OCI-LY7 (cell line): Measurements from ENCODE around the gene GCLC.

ENCODE experiments used
- EZH2phosphoT487 ChIP-seq: fragments of 200-600 bp; sonication (generic); IDR thresholded peaks from 2 replicates; pipeline ENCODE4 v1.6.1; 2018; ENCODE audit warnings: low read depth, borderline replicate concordance, mild to moderate bottlenecking, mixed run types, antibody characterized with exemption, low read length, moderate library complexity, mixed read lengths
- TF ChIP-seq, protein P1 (sequence below): fragments of 200-600 bp; sonication (generic); conservative IDR thresholded peaks from 2 replicates; pipeline ENCODE4 v1.5.1; 2014; ENCODE audit warnings: mild to moderate bottlenecking, antibody characterized with exemption, low read length, moderate library complexity, mixed read lengths

DNA sequence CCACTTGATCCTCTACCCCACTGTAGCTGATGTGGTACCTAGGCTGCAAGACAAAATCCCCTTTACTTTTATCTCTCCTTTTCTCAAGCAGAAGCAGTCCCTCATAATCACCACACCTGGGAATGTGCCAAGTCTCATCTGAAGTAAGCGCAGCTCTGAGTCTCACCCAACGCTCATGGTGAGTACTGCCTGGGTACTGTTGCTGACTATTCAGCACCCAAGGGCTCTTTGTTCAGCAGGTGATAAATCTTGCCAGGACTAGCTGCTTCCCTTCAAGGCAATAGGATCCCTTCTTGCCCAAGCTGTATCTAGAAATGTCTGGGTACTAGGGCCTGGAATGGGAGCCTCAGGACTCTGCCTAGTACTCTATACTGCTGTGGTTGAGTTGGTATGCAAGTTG, 70.9 kb downstream of the GCLC start:
- TF ChIP-seq, protein P1, sequence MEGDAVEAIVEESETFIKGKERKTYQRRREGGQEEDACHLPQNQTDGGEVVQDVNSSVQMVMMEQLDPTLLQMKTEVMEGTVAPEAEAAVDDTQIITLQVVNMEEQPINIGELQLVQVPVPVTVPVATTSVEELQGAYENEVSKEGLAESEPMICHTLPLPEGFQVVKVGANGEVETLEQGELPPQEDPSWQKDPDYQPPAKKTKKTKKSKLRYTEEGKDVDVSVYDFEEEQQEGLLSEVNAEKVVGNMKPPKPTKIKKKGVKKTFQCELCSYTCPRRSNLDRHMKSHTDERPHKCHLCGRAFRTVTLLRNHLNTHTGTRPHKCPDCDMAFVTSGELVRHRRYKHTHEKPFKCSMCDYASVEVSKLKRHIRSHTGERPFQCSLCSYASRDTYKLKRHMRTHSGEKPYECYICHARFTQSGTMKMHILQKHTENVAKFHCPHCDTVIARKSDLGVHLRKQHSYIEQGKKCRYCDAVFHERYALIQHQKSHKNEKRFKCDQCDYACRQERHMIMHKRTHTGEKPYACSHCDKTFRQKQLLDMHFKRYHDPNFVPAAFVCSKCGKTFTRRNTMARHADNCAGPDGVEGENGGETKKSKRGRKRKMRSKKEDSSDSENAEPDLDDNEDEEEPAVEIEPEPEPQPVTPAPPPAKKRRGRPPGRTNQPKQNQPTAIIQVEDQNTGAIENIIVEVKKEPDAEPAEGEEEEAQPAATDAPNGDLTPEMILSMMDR, result no peak
- no peak for TF ChIP-seq EZH2phosphoT487
